ENCODE results near the gene PHACTR1.

PHACTR1 gene

DNA sequence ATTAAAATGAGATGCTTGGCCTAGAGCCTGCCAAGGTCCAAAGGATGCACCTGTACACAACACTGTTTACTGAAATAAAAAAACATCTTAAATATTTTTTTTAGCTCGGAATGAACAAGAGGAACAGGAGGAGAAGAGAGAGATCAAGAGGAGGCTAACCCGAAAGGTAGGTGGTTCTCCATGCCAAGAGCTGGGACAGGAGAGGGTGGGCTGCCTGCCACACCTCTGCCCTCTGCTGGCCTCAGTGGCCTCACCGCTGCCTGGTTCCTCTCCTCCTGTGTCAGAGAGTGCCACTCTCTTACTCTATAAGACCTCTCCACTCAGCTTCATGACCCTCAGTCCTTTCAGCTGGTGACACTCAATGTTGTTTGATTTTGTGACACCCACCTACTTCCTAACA is 561.6 kb downstream of the PHACTR1 start:
- no peak overlapping the region for H3K27ac ChIP-seq (ENCODE audit: low read depth, low read length)
- no peaks in the 10 kb centered on the region for H3K4me1 ChIP-seq (ENCODE audit: control insufficient read depth, insufficient read depth, low read length, unreplicated experiment)
- no peak overlapping the region for H2AFZ ChIP-seq (ENCODE audit: low read length, unreplicated experiment)
- H3K4me3 ChIP-seq (ENCODE audit: low read depth, low read length): no peak overlapping the region
- H3K27me3 ChIP-seq (ENCODE audit: insufficient read depth, low read length): no peaks in the 10 kb centered on the region
- no peaks in the 10 kb centered on the region for H3K79me2 ChIP-seq (ENCODE audit: control insufficient read depth, insufficient read depth, low read length, unreplicated experiment)
- no peaks in the 10 kb centered on the region for H3K36me3 ChIP-seq (ENCODE audit: insufficient read depth, low read length)

DNA sequence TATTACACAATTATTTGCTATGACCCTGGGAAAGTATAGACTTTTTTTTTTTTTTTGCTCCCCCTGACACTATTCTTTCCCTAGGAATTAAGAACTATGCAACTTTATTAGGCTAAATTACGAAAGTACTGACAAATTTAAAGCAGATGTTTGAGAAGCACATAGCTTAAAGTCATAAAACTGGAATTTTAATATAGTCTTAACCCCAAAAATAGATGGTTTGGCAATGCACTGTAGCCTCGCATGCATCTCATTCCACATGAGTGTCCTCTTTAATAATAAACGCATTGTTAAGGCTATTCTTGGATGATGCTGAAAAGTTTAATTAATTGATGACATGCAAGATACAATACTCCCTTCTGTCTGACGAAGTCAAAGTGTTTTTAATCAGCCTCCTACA is 562.4 kb downstream of the PHACTR1 start:
- H3K27ac ChIP-seq (ENCODE audit: low read depth, low read length): no peak overlapping the region

GRCh38 chr6:13280254-13280653 is 563.7 kb downstream of the PHACTR1 start:
- Histone ChIP-seq H3K4me1 (ENCODE audit: control insufficient read depth, insufficient read depth, low read length, unreplicated experiment) (no peaks in the 10 kb centered on the region), H3K4me3 (ENCODE audit: low read depth, low read length) (no peak overlapping the region), H3K79me2 (ENCODE audit: control insufficient read depth, insufficient read depth, low read length, unreplicated experiment) (no peaks in the 10 kb centered on the region), H3K27ac (ENCODE audit: low read depth, low read length) (no peak overlapping the region), H3K36me3 (ENCODE audit: insufficient read depth, low read length) (no peaks in the 10 kb centered on the region), H2AFZ (ENCODE audit: low read length, unreplicated experiment) (no peak overlapping the region), H3K27me3 (ENCODE audit: insufficient read depth, low read length) (no peaks in the 10 kb centered on the region)

More for the DNA sequence above, 562.4 kb downstream of the PHACTR1 start:
- H3K4me3 ChIP-seq (ENCODE audit: low read depth, low read length): no peak overlapping the region
- H3K27me3 ChIP-seq (ENCODE audit: insufficient read depth, low read length): no peaks in the 10 kb centered on the region
- no peak overlapping the region for H2AFZ ChIP-seq (ENCODE audit: low read length, unreplicated experiment)
- no peaks in the 10 kb centered on the region for H3K36me3 ChIP-seq (ENCODE audit: insufficient read depth, low read length)
- no peaks in the 10 kb centered on the region for H3K79me2 ChIP-seq (ENCODE audit: control insufficient read depth, insufficient read depth, low read length, unreplicated experiment)
- no peaks in the 10 kb centered on the region for H3K4me1 ChIP-seq (ENCODE audit: control insufficient read depth, insufficient read depth, low read length, unreplicated experiment)

GRCh38 chr6:13281686-13282085 is 565.1 kb downstream of the PHACTR1 start:
- Histone ChIP-seq H3K36me3 (ENCODE audit: insufficient read depth, low read length) (no peaks in the 10 kb centered on the region), H3K27me3 (ENCODE audit: insufficient read depth, low read length) (no peaks in the 10 kb centered on the region), H3K4me3 (ENCODE audit: low read depth, low read length) (no peak overlapping the region), H3K27ac (ENCODE audit: low read depth, low read length) (no peak overlapping the region), H3K4me1 (ENCODE audit: control insufficient read depth, insufficient read depth, low read length, unreplicated experiment) (no peaks in the 10 kb centered on the region), H2AFZ (ENCODE audit: low read length, unreplicated experiment) (no peak overlapping the region), H3K79me2 (ENCODE audit: control insufficient read depth, insufficient read depth, low read length, unreplicated experiment) (no peaks in the 10 kb centered on the region)

DNA sequence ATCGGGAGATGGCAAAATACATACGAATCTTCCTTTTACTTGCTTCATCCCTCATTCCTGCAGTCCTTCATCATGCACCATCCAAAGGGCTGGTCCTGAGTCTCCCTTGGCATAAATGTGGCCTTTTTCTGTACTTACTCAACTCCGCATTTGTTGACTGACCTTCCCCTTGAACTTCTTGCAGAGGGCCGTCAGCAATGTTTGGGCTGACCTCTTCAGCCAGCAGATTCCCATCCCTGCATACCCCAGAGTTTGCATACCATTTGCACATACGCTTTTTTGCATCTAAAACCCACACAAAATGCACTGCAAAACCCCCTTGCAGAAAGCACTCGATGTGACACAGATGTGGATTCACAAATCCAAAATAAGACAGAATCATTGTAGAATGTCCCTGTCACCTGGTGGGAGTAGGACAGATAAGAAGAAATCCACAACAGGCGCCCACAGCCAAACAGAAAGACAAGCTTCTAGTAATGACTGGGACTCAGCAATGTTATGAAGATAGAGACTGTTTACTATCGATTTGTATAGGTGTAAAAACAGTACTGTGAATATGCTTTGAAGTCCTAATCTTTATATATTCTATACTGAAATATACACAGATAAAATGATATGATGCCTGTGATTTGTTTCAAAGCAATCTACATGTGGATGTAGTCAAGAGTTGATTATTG is 566.0 kb downstream of the PHACTR1 start:
- H3K79me2 ChIP-seq (ENCODE audit: control insufficient read depth, insufficient read depth, low read length, unreplicated experiment): no peaks in the 10 kb centered on the region
- H2AFZ ChIP-seq (ENCODE audit: low read length, unreplicated experiment): no peak overlapping the region
- no peak overlapping the region for H3K27ac ChIP-seq (ENCODE audit: low read depth, low read length)
- H3K36me3 ChIP-seq (ENCODE audit: insufficient read depth, low read length): no peaks in the 10 kb centered on the region
- H3K4me3 ChIP-seq (ENCODE audit: low read depth, low read length): no peak overlapping the region
- H3K27me3 ChIP-seq (ENCODE audit: insufficient read depth, low read length): no peaks in the 10 kb centered on the region
- H3K4me1 ChIP-seq (ENCODE audit: control insufficient read depth, insufficient read depth, low read length, unreplicated experiment): no peaks in the 10 kb centered on the region

DNA sequence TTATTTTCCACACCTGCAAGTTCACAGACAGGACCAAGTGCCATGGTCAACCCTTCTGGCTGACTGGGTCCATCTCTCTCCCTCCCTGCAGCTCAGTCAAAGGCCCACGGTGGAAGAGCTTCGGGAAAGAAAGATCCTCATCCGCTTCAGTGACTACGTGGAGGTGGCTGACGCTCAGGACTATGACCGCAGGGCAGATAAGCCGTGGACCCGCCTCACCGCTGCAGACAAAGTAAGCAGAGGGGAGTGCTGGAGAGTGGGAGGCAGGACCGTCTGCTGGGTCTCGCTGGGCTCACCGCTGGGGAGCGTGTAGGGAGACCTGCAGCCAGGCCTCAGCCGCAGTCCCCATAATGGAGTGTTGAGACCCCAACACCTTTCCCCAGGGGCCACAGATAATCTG is 566.8 kb downstream of the PHACTR1 start:
- no peaks in the 10 kb centered on the region for H3K27me3 ChIP-seq (ENCODE audit: insufficient read depth, low read length)
- no peaks in the 10 kb centered on the region for H3K36me3 ChIP-seq (ENCODE audit: insufficient read depth, low read length)
- no peak overlapping the region for H3K4me3 ChIP-seq (ENCODE audit: low read depth, low read length)
- H3K27ac ChIP-seq (ENCODE audit: low read depth, low read length): no peak overlapping the region
- H2AFZ ChIP-seq (ENCODE audit: low read length, unreplicated experiment): no peak overlapping the region
- no peaks in the 10 kb centered on the region for H3K79me2 ChIP-seq (ENCODE audit: control insufficient read depth, insufficient read depth, low read length, unreplicated experiment)
- H3K4me1 ChIP-seq (ENCODE audit: control insufficient read depth, insufficient read depth, low read length, unreplicated experiment): no peaks in the 10 kb centered on the region

DNA sequence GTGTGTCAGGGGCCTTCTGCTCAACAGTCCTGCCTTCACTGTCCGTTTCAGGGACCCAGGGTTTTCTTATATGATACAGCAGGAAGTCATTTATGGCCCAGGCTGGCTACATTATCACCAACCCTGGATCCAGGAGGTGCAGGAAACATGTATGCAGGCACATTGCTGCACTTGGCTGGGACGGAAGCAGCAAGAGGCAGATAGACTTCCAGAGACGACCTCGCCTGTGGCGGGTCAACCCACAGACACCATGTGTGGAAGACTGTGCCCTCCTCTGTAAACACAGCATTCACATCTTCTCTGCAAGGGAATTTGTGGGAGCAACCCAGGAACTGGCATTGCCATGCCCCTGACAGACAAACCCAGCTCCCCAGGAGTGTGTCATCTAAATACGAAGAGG is 568.1 kb downstream of the PHACTR1 start:
- Histone ChIP-seq H3K4me1 (ENCODE audit: control insufficient read depth, insufficient read depth, low read length, unreplicated experiment) (no peaks in the 10 kb centered on the region), H2AFZ (ENCODE audit: low read length, unreplicated experiment) (no peak overlapping the region), H3K4me3 (ENCODE audit: low read depth, low read length) (no peak overlapping the region), H3K36me3 (ENCODE audit: insufficient read depth, low read length) (peaks cover 4% of the 10 kb centered on the region; the same call in 1 of the 2 replicates), H3K79me2 (ENCODE audit: control insufficient read depth, insufficient read depth, low read length, unreplicated experiment) (no peaks in the 10 kb centered on the region), H3K27me3 (ENCODE audit: insufficient read depth, low read length) (no peaks in the 10 kb centered on the region), H3K27ac (ENCODE audit: low read depth, low read length) (no peak overlapping the region)

DNA sequence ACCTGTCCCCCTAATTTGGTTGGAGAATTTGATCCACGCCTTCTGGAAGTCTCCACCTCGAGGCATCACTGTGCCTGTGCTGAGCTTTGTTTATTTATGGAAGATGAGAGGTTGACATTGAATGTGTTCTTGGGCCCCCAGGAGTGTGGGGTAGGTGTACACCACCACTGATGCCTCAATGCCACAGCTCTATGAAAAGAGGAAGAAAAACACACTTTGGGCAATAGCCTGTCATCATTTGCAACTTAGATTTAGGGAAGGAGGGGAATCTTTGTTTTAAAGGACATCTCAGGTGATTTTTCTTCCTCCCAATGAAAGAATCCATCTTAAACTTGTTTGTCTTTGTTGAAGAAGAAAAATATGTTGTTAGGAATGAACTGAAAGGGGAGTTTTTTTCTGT is 569.1 kb downstream of the PHACTR1 start:
- H3K27ac ChIP-seq (ENCODE audit: low read depth, low read length): no peak overlapping the region

DNA sequence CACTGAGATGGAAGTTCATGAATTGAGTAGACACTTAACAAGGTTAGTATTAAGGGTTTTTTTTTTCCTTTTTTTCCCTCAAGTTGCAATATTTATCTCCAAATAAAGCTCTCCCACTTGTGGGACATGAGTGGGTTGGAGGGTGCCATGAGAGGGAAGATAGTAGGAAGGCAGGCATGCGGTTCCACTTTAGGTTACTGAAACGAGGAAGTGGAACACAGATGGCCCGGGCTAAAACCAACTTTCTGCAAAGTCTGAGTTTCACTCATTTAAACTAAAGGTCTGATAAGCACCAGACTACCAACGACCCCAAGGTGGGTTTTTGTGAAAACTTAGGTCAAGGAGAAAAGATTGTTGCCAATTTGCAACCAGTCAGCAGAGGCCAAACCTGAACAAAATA is 569.6 kb downstream of the PHACTR1 start:
- H3K79me2 ChIP-seq (ENCODE audit: control insufficient read depth, insufficient read depth, low read length, unreplicated experiment): no peaks in the 10 kb centered on the region
- no peak overlapping the region for H3K4me3 ChIP-seq (ENCODE audit: low read depth, low read length)
- no peaks in the 10 kb centered on the region for H3K27me3 ChIP-seq (ENCODE audit: insufficient read depth, low read length)
- no peak overlapping the region for H3K27ac ChIP-seq (ENCODE audit: low read depth, low read length)
- H3K36me3 ChIP-seq (ENCODE audit: insufficient read depth, low read length): peaks cover 8% of the 10 kb centered on the region; the same call in 1 of the 2 replicates
- no peaks in the 10 kb centered on the region for H3K4me1 ChIP-seq (ENCODE audit: control insufficient read depth, insufficient read depth, low read length, unreplicated experiment)
- H2AFZ ChIP-seq (ENCODE audit: low read length, unreplicated experiment): no peak overlapping the region

More for the DNA sequence above, 569.1 kb downstream of the PHACTR1 start:
- H3K4me3 ChIP-seq (ENCODE audit: low read depth, low read length): no peak overlapping the region
- no peaks in the 10 kb centered on the region for H3K79me2 ChIP-seq (ENCODE audit: control insufficient read depth, insufficient read depth, low read length, unreplicated experiment)
- H3K27me3 ChIP-seq (ENCODE audit: insufficient read depth, low read length): no peaks in the 10 kb centered on the region
- H3K36me3 ChIP-seq (ENCODE audit: insufficient read depth, low read length): peaks cover 8% of the 10 kb centered on the region; the same call in 1 of the 2 replicates
- no peaks in the 10 kb centered on the region for H3K4me1 ChIP-seq (ENCODE audit: control insufficient read depth, insufficient read depth, low read length, unreplicated experiment)
- no peak overlapping the region for H2AFZ ChIP-seq (ENCODE audit: low read length, unreplicated experiment)

- Histone ChIP-seq H3K27ac (ENCODE audit: low read depth, low read length) (no peak overlapping the region), H2AFZ (ENCODE audit: low read length, unreplicated experiment) (no peak overlapping the region), H3K79me2 (ENCODE audit: control insufficient read depth, insufficient read depth, low read length, unreplicated experiment) (no peaks in the 10 kb centered on the region), H3K4me1 (ENCODE audit: control insufficient read depth, insufficient read depth, low read length, unreplicated experiment) (no peaks in the 10 kb centered on the region), H3K36me3 (ENCODE audit: insufficient read depth, low read length) (peaks cover 8% of the 10 kb centered on the region; the same call in 1 of the 2 replicates), H3K4me3 (ENCODE audit: low read depth, low read length) (no peak overlapping the region), H3K27me3 (ENCODE audit: insufficient read depth, low read length) (no peaks in the 10 kb centered on the region)
Measured at GRCh38 chr6:13287104-13287503, 570.5 kb downstream of the PHACTR1 start.

DNA sequence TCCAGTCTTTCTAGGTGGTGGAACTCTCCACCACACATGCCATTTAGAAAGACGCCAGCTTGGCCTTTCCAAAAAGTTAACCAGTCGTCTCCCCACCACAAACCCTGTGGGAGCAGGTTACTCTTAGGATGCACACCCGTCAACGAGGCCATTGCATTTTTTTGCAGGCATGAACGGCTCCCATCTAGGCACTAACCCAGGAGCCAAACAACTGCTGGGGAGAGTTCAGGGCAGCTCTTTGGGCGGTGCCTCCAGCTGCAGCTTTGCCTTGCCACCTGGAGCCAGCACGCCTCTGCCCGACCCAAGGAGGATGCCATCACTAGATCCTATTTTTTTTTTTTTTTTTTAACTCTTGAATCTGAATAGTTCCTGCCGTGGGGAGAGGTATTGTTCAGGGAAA is 571.9 kb downstream of the PHACTR1 start:
- H2AFZ ChIP-seq (ENCODE audit: low read length, unreplicated experiment): no peak overlapping the region
- no peak overlapping the region for H3K27ac ChIP-seq (ENCODE audit: low read depth, low read length)
- H3K4me1 ChIP-seq (ENCODE audit: control insufficient read depth, insufficient read depth, low read length, unreplicated experiment): no peaks in the 10 kb centered on the region
- H3K4me3 ChIP-seq (ENCODE audit: low read depth, low read length): no peak overlapping the region
- H3K36me3 ChIP-seq (ENCODE audit: insufficient read depth, low read length): peaks cover 8% of the 10 kb centered on the region; the same call in 1 of the 2 replicates
- H3K79me2 ChIP-seq (ENCODE audit: control insufficient read depth, insufficient read depth, low read length, unreplicated experiment): no peaks in the 10 kb centered on the region
- H3K27me3 ChIP-seq (ENCODE audit: insufficient read depth, low read length): no peaks in the 10 kb centered on the region

Measured in ACC112 (cell line).